Loucy (cell line): ENCODE results near the gene ZNF268.

Experiments used
- EZH2phosphoT487 ChIP-seq: fragments of 200-600 bp; IDR thresholded peaks from 2 replicates; pipeline ENCODE4 v1.6.1; 2018; ENCODE audit warnings: antibody characterized with exemption, mild to moderate bottlenecking, moderate library complexity, borderline replicate concordance
- TF ChIP-seq, protein P1 (sequence below): fragments of 200-600 bp; sonication (generic); conservative IDR thresholded peaks from 2 replicates; pipeline ENCODE4 v1.5.1; 2014; ENCODE audit warnings: mild to moderate bottlenecking, antibody characterized with exemption, low read length

DNA sequence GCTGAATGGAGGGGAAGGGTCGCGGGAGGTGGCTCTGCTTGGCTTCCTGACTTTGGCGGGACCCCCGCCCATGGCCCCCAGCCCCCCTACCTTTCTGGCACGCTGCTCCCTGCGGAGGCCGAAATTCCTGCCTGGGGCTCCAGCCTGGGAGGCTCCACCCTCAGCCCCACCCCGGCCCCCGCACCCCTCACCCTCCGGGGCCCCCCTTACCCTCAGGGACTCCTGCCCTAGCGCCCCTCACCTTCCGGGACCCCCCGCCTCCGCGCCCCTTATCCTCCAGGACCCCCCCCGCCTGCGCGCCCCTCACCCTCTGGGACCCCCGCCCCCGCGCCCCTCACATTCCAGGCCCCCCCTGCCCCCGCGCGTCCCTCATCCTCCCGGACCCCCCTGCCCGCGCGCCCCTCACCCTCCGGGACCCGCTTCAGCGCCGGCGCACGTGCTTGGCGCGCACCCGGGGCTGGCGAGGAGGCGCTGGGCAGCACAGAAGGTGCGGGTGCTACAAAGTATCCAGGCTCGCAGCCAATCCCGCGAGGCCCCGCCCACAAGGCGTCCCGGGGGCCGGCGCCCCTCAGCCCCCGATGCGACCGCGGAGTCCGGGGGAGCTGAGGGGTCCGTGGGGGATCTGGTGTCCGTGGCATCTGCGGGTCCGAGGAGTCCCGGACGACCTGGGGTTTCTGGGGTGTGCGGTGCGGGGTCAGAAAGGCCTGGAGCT is 54.3 kb downstream of the ZNF268 start, which contains the start of gene ANHX:
- TF ChIP-seq, protein P1, sequence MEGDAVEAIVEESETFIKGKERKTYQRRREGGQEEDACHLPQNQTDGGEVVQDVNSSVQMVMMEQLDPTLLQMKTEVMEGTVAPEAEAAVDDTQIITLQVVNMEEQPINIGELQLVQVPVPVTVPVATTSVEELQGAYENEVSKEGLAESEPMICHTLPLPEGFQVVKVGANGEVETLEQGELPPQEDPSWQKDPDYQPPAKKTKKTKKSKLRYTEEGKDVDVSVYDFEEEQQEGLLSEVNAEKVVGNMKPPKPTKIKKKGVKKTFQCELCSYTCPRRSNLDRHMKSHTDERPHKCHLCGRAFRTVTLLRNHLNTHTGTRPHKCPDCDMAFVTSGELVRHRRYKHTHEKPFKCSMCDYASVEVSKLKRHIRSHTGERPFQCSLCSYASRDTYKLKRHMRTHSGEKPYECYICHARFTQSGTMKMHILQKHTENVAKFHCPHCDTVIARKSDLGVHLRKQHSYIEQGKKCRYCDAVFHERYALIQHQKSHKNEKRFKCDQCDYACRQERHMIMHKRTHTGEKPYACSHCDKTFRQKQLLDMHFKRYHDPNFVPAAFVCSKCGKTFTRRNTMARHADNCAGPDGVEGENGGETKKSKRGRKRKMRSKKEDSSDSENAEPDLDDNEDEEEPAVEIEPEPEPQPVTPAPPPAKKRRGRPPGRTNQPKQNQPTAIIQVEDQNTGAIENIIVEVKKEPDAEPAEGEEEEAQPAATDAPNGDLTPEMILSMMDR: no peak
- no peak for TF ChIP-seq EZH2phosphoT487
